Fibroblast of the aortic adventitia (primary cell): ENCODE results near the gene SEC31B. TPM values are rescaled to one million over a fixed set of nuclear protein-coding genes. Genes with fewer than 3 reads are reported as not detected.

Experiments
- DNase-seq: peaks from one replicate; pipeline ENCODE4 v3.0.0-alpha.2; 2010; ENCODE audit warnings: low read depth
- H3K4me3 ChIP-seq: 2 replicates; pipeline ENCODE4 v1.5.1; 2011; ENCODE audit warnings: low read depth, mild to moderate bottlenecking, control low read depth, low read length, moderate library complexity
- CTCF ChIP-seq: IDR thresholded peaks from 2 replicates; pipeline ENCODE4 v1.5.1; 2011; ENCODE audit warnings: mild to moderate bottlenecking, low read length, control low read depth, inconsistent platforms; ENCODE audit not compliant: insufficient read depth
- total RNA-seq: library from RNA; depleted of rRNA; stranded (reverse); fragments of >200 nt; gene quantifications from 2 replicates; pipeline ENCODE4 v1.2.3, GENCODE V29; 2012; ENCODE audit warnings: low replicate concordance

SEC31B gene
- total RNA-seq, 1 donor = 3.3 TPM

DNA sequence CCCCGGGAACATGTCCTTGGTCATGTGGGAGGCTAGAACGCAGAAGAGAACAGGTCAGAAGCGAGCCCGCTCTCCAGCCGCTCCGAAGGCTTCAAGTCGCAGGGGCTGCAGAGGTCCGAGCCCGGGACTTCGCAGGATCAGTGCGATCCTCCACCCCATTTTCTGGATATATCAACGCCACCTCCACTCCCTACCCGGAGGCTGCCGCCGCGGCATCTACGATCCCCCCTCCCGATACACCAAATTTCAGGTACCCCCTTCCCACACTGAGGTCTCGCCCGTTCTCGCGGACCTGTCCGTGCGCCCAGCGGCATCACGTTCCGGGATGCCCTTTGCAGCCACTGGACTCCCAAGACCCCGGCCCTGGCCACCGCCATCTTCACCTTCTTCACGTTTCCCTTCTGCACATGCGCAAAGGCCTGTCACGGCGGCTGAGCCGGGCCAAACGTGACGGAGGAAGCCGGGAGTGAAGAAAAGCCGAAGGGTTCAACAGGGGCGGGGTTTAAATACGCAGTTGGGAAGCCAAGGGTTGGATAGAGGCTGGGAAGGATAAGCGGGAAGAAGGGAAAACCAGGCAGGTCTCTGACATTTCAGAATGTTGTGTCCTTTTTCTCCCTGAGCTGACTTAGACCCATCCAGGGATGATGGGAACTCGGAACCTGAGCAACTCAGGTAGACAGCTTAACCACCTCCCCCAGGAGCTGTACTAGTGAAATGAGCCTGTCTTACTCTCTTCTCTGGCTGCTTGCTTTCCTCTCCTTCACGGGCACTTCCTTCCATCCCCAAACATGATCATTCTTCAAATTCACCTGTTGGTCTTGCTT lies 10.0 kb upstream of the SEC31B start, which contains the start of gene NDUFB8:
Gene NDUFB8, minus strand, starts transcription at position 397 of the 824 bp plus-strand sequence. Its CDS starts 20 bp downstream, at position 377.
- H3K4me3 ChIP-seq = peak within 1 kb of the TSS; percentile 96
- peak; percentile 84 for DNase-seq
- no peak for TF ChIP-seq CTCF

DNA sequence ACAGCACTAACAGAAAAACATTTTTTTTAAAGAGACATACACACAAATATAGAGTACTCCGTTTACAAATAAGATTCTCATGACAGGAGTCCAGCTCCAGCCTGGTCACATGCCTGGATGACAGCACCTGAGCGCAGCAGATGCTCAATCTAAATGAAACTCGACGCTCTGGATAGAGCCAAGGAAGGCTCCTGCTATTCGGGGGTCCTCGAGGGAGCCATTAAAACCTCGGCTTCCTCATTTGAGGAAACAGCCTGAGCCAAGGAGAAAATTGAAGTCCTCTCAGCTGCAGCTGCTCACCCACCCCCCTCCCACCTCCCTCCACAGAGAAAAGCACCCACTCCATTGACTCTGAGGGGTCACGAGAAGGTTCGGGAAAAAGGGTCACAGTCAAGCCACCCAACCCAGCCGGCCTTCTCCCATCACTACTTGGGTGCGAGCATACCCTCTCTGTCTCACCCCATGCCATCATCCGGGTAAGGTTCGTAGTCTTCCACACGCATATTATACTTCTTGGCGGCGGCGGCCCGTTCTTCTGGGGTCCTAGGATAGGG lies 9.3 kb upstream of the SEC31B start:
- no peak for DNase-seq
- H3K4me3 ChIP-seq = peak overlapping the region; percentile 96
- TF ChIP-seq CTCF = no peak

- DNase-seq = no peak
- no peak for TF ChIP-seq CTCF
- H3K4me3 ChIP-seq = peak overlapping the region; percentile 96
These were observed 8.6 kb upstream of the SEC31B start for GRCh38 chr10:100528123-100528886.

- TF ChIP-seq CTCF = no peak
- no peak for DNase-seq
- H3K4me3 ChIP-seq = no peak overlapping the region
These were observed 5.0 kb upstream of the SEC31B start for GRCh38 chr10:100524638-100525037.

DNA sequence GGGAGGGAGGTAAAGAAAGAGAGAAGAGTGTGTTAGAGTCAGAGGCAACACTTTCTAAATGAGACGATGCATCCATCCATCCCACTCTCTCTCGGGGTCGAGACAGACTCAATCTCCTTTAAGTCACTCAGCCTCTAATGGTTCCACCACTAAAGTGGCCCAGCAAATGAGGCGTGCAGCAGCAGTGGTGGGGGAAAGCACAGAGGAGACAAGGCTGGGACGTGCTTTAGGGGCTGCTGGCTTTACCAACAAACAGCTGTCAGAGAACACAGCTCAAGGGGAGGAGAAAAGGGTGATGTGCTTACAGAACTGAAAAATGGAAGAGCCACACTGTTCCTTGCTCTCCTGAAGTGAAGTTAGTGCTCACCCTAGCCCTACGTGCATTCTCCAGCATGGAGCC lies 4.5 kb upstream of the SEC31B start:
- DNase-seq = no peak
- TF ChIP-seq CTCF = no peak
- no peak overlapping the region for H3K4me3 ChIP-seq

- no peak for TF ChIP-seq CTCF
- DNase-seq = no peak
- H3K4me3 ChIP-seq = no peak overlapping the region
These were observed 3.3 kb upstream of the SEC31B start for GRCh38 chr10:100522945-100523344.
